K562 (cell line): ENCODE results near the gene LAMB4. TPM values are rescaled to one million over a fixed set of nuclear protein-coding genes. Genes with fewer than 3 reads are reported as not detected.
A peak's percentile ranks its signal among the peaks of the same experiment; 100 is the strongest.

Source experiments
- ARID1B ChIP-seq: fragments of 450-650 bp; IDR thresholded peaks from 2 replicates; pipeline ENCODE4 v1.6.1; 2016; ENCODE audit warnings: antibody characterized with exemption, mild to moderate bottlenecking, inconsistent platforms
- EP400 ChIP-seq: fragments of 450-650 bp; IDR thresholded peaks from 2 replicates; pipeline ENCODE4 v1.6.1; 2017; ENCODE audit warnings: antibody characterized with exemption, mild to moderate bottlenecking, moderate library complexity
- MYNN ChIP-seq, 2 experiments: sonication (generic); formaldehyde crosslinking in 1 of 2; IDR thresholded peaks; 2 replicates each; pipeline versions ENCODE4 v1.5.0 to v1.6.1; 2016 to 2020; ENCODE audit warnings: antibody characterized with exemption in 1 of 2, missing genetic modification reagents in 1 of 2
- polyA plus RNA-seq, 8 experiments: library from polyadenylated mRNA; depleted of rRNA in 4 of 8; stranded (reverse) in 5 of 8; unstranded in 3 of 8; fragments of >200 nt; fragmentation: Nextera tagmentation in 2 of 8; fragmentation: Illumina TruSeq in 1 of 8; extraction: Ambion mirVana in 2 of 8; extraction: Trizol in 1 of 8; gene quantifications; 2 replicates each; pipeline versions ENCODE4 v1.2.1 to v1.2.3, GENCODE V29; 2011 to 2014; ENCODE audit warnings: inconsistent platforms in 1 of 8, missing spikeins in 1 of 8
- total RNA-seq, 7 experiments: library from RNA; depleted of rRNA in 6 of 7; stranded (reverse); fragments of >200 nt in 6 of 7; fragmentation: Illumina TruSeq in 2 of 7; extraction: Trizol in 2 of 7; gene quantifications; 2 replicates each; pipeline versions ENCODE4 v1.2.1 to v1.2.3, GENCODE V29; 2011 to 2021; ENCODE audit warnings: low replicate concordance in 1 of 7
- TF ChIP-seq, protein P1 (sequence below): fragments of 200-600 bp; sonication (generic); IDR thresholded peaks from one replicate; pipeline ENCODE4 v1.6.1; 2012; ENCODE audit warnings: mild to moderate bottlenecking, low read depth, low read length, inconsistent platforms
- TF ChIP-seq, protein P2 (sequence below), 3 experiments: IDR thresholded peaks in 2 of 3; conservative IDR thresholded peaks in 1 of 3; 2 replicates each; pipeline ENCODE4 v1.5.1; 2011 to 2012; ENCODE audit warnings: low read length in 3 of 3, mild to moderate bottlenecking in 3 of 3, control low read depth in 2 of 3, improper control_type of control experiment in 1 of 3, inconsistent platforms in 1 of 3, low read depth in 1 of 3, mixed read lengths in 1 of 3, moderate library complexity in 1 of 3; ENCODE audit not compliant: insufficient read depth in 2 of 3
- TF ChIP-seq, protein P3 (sequence below): fragments of 250-450 bp; sonication (Bioruptor Pico); IDR thresholded peaks from 2 replicates; pipeline ENCODE4 v1.8.0; 2021; ENCODE audit warnings: mild to moderate bottlenecking, moderate library complexity
- TF ChIP-seq, protein P4 (sequence below): sonication (generic); formaldehyde crosslinking; IDR thresholded peaks from 2 replicates; pipeline ENCODE4 v1.8.0; 2022; ENCODE audit warnings: mild to moderate bottlenecking, low read depth, missing genetic modification reagents

LAMB4 gene
- total and polyA plus RNA-seq, 9 of the 15 experiments (the other 6 are each of a cell fraction or from before 2014, with no cell fraction given): 0.06 to 0.13 (median 0.07) TPM; not detected in 6

DNA sequence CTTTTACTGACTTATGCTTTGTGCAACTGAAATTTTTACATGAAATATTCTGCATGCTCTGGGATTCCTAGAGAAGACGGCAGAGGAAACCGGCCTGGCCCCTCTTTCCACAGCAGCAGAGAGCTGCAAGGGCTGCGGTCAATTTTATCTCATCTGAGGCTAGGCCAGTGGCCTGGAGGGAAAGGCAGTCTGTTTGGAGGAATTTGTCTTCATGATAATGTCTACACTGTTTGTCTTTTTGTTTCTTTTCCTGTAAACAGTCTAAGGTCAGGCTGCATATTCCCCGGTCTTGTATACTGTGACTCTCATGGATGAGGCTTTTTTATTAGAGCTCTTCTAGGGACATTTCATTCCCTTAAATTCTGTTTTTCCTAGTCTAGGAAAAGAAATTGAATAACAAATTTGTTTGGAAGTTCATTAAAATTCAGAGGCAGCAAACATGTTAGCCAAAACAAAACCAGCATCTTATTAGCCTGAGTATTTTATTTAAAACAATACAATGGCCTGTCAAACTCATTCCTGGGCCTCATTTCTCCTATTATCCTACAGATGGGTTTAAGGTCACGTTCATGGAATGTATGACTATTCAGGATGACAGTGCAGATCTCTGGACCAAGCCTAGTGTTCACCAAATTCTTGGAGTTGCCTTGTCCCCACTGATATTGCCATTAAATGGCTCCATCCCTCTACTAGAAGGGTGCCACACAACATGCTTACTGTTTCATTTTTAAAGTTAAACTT lies 26.4 kb downstream of the LAMB4 start (continued):
- TF ChIP-seq, protein P1, sequence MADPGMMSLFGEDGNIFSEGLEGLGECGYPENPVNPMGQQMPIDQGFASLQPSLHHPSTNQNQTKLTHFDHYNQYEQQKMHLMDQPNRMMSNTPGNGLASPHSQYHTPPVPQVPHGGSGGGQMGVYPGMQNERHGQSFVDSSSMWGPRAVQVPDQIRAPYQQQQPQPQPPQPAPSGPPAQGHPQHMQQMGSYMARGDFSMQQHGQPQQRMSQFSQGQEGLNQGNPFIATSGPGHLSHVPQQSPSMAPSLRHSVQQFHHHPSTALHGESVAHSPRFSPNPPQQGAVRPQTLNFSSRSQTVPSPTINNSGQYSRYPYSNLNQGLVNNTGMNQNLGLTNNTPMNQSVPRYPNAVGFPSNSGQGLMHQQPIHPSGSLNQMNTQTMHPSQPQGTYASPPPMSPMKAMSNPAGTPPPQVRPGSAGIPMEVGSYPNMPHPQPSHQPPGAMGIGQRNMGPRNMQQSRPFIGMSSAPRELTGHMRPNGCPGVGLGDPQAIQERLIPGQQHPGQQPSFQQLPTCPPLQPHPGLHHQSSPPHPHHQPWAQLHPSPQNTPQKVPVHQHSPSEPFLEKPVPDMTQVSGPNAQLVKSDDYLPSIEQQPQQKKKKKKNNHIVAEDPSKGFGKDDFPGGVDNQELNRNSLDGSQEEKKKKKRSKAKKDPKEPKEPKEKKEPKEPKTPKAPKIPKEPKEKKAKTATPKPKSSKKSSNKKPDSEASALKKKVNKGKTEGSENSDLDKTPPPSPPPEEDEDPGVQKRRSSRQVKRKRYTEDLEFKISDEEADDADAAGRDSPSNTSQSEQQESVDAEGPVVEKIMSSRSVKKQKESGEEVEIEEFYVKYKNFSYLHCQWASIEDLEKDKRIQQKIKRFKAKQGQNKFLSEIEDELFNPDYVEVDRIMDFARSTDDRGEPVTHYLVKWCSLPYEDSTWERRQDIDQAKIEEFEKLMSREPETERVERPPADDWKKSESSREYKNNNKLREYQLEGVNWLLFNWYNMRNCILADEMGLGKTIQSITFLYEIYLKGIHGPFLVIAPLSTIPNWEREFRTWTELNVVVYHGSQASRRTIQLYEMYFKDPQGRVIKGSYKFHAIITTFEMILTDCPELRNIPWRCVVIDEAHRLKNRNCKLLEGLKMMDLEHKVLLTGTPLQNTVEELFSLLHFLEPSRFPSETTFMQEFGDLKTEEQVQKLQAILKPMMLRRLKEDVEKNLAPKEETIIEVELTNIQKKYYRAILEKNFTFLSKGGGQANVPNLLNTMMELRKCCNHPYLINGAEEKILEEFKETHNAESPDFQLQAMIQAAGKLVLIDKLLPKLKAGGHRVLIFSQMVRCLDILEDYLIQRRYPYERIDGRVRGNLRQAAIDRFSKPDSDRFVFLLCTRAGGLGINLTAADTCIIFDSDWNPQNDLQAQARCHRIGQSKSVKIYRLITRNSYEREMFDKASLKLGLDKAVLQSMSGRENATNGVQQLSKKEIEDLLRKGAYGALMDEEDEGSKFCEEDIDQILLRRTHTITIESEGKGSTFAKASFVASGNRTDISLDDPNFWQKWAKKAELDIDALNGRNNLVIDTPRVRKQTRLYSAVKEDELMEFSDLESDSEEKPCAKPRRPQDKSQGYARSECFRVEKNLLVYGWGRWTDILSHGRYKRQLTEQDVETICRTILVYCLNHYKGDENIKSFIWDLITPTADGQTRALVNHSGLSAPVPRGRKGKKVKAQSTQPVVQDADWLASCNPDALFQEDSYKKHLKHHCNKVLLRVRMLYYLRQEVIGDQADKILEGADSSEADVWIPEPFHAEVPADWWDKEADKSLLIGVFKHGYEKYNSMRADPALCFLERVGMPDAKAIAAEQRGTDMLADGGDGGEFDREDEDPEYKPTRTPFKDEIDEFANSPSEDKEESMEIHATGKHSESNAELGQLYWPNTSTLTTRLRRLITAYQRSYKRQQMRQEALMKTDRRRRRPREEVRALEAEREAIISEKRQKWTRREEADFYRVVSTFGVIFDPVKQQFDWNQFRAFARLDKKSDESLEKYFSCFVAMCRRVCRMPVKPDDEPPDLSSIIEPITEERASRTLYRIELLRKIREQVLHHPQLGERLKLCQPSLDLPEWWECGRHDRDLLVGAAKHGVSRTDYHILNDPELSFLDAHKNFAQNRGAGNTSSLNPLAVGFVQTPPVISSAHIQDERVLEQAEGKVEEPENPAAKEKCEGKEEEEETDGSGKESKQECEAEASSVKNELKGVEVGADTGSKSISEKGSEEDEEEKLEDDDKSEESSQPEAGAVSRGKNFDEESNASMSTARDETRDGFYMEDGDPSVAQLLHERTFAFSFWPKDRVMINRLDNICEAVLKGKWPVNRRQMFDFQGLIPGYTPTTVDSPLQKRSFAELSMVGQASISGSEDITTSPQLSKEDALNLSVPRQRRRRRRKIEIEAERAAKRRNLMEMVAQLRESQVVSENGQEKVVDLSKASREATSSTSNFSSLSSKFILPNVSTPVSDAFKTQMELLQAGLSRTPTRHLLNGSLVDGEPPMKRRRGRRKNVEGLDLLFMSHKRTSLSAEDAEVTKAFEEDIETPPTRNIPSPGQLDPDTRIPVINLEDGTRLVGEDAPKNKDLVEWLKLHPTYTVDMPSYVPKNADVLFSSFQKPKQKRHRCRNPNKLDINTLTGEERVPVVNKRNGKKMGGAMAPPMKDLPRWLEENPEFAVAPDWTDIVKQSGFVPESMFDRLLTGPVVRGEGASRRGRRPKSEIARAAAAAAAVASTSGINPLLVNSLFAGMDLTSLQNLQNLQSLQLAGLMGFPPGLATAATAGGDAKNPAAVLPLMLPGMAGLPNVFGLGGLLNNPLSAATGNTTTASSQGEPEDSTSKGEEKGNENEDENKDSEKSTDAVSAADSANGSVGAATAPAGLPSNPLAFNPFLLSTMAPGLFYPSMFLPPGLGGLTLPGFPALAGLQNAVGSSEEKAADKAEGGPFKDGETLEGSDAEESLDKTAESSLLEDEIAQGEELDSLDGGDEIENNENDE: no peak
- TF ChIP-seq, protein P2, sequence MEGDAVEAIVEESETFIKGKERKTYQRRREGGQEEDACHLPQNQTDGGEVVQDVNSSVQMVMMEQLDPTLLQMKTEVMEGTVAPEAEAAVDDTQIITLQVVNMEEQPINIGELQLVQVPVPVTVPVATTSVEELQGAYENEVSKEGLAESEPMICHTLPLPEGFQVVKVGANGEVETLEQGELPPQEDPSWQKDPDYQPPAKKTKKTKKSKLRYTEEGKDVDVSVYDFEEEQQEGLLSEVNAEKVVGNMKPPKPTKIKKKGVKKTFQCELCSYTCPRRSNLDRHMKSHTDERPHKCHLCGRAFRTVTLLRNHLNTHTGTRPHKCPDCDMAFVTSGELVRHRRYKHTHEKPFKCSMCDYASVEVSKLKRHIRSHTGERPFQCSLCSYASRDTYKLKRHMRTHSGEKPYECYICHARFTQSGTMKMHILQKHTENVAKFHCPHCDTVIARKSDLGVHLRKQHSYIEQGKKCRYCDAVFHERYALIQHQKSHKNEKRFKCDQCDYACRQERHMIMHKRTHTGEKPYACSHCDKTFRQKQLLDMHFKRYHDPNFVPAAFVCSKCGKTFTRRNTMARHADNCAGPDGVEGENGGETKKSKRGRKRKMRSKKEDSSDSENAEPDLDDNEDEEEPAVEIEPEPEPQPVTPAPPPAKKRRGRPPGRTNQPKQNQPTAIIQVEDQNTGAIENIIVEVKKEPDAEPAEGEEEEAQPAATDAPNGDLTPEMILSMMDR (IDR thresholded peaks at IDR 0.05 in 2 of 3, conservative IDR thresholded peaks at IDR 0.05 in 1 of 3; ENCODE audit: insufficient read depth in 2 of 3, low read depth in 1 of 3, low read length in 3 of 3): no peak
- peak; percentile 82 for TF ChIP-seq ARID1B
- TF ChIP-seq, protein P3, sequence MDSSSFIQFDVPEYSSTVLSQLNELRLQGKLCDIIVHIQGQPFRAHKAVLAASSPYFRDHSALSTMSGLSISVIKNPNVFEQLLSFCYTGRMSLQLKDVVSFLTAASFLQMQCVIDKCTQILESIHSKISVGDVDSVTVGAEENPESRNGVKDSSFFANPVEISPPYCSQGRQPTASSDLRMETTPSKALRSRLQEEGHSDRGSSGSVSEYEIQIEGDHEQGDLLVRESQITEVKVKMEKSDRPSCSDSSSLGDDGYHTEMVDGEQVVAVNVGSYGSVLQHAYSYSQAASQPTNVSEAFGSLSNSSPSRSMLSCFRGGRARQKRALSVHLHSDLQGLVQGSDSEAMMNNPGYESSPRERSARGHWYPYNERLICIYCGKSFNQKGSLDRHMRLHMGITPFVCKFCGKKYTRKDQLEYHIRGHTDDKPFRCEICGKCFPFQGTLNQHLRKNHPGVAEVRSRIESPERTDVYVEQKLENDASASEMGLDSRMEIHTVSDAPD (CRISPR knock-in tag): no peak
- peak; percentile 41 for TF ChIP-seq EP400
- TF ChIP-seq MYNN (IDR thresholded peaks at IDR 0.05): no peak
- no peak for TF ChIP-seq MYNN (CRISPR knock-in tag; IDR thresholded peaks at IDR 0.05)
- TF ChIP-seq, protein P4, sequence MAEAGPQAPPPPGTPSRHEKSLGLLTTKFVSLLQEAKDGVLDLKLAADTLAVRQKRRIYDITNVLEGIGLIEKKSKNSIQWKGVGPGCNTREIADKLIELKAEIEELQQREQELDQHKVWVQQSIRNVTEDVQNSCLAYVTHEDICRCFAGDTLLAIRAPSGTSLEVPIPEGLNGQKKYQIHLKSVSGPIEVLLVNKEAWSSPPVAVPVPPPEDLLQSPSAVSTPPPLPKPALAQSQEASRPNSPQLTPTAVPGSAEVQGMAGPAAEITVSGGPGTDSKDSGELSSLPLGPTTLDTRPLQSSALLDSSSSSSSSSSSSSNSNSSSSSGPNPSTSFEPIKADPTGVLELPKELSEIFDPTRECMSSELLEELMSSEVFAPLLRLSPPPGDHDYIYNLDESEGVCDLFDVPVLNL: no peak
